Aorta (tissue), 5 donors: ENCODE results near the gene EXTL1. TPM values are rescaled to one million over a fixed set of nuclear protein-coding genes. Genes with fewer than 3 reads are reported as not detected.

ENCODE experiments used
- ATAC-seq: fragments of 200-7000 bp; cut with Tn5 transposase; one replicate; pipeline ENCODE4 v1.9.1; 2022; ENCODE audit warnings: moderate library complexity; ENCODE audit not compliant: low FRiP score
- DNase-seq, 2 donors: peaks; one replicate each; pipeline ENCODE4 v3.0.0-alpha.2; 2020
- H3K27ac ChIP-seq, 2 donors: one replicate each; pipeline ENCODE4 v1.5.1; 2013; ENCODE audit warnings: low read length in 2 of 2, mild to moderate bottlenecking in 2 of 2, moderate library complexity in 2 of 2, control low read depth in 1 of 2, inconsistent platforms in 1 of 2, low read depth in 1 of 2
- H3K27me3 ChIP-seq, 2 donors: one replicate each; pipeline ENCODE4 v1.6.1; 2013; ENCODE audit warnings: control low read depth in 1 of 2, low read length in 1 of 2, mild to moderate bottlenecking in 1 of 2, moderate library complexity in 1 of 2; ENCODE audit not compliant: insufficient read depth in 2 of 2, control insufficient read depth in 1 of 2
- H3K36me3 ChIP-seq, 2 donors: one replicate each; pipeline ENCODE4 v1.6.1; 2013; ENCODE audit warnings: control low read depth in 1 of 2, low read length in 1 of 2, mild to moderate bottlenecking in 1 of 2; ENCODE audit not compliant: insufficient read depth in 2 of 2, control insufficient read depth in 1 of 2
- H3K4me1 ChIP-seq, 2 donors: one replicate each; pipeline ENCODE4 v1.6.1; 2013; ENCODE audit warnings: low read length in 2 of 2, control low read depth in 1 of 2, mild to moderate bottlenecking in 1 of 2, moderate library complexity in 1 of 2; ENCODE audit not compliant: insufficient read depth in 2 of 2, control insufficient read depth in 1 of 2
- H3K4me3 ChIP-seq, 2 donors: one replicate each; pipeline ENCODE4 v1.5.1; 2013; ENCODE audit warnings: low read length in 2 of 2, control low read depth in 1 of 2, mild to moderate bottlenecking in 1 of 2
- H3K9me3 ChIP-seq: one replicate; pipeline ENCODE4 v1.6.1; 2013; ENCODE audit warnings: mild to moderate bottlenecking, low read length; ENCODE audit not compliant: control insufficient read depth
- WGBS, 2 donors: extraction: QIAGEN DNeasy Blood & Tissue Kit; methylation state at CpG; one replicate each; pipeline ENCODE4 v1.1.7; 2013; 5-methylcytosine and 5-hydroxymethylcytosine counted together
- intact Hi-C, 2 donors: fragments of 100-400 bp; cut with DNase I; formaldehyde crosslinking; loops; one replicate each; pipeline versions ENCODE4 v1.14.2 to v1.15.0; 2022
- polyA plus RNA-seq, 2 donors: library from polyadenylated mRNA; stranded (reverse); fragments of 200-250 nt; gene quantifications; one replicate each; pipeline ENCODE4 v1.2.3, GENCODE V29; 2013
- total RNA-seq, 2 donors: library from RNA; stranded (reverse); fragmentation: NEBNext Ultra II Directional; extraction: Animal tissue kit (Norgen Biotek cat#: 25700); gene quantifications; one replicate each; pipeline ENCODE4 v1.2.1, GENCODE V29; 2021
- donor health status: healthy with polysubstance abuse.
- donor health status: Bipolar disorder and iron deficiency.
- donor health status: DM: no; HTN: no; CAD: no.
- donor health status: DM: no; HTN: no; CAD: no.
- donor health status: DM: yes; HTN: yes; CAD: no.

EXTL1 gene
- total and polyA plus RNA-seq, 4 donors, result 0.29 to 1.3 (median 0.33) TPM; not detected in 1

- DNase-seq (no peak), ATAC-seq (no peak)
- 88 to 89% methylated on average over 14 to 15 of the region's 15 CpGs for WGBS, 2 donors
- Histone ChIP-seq H3K4me1 (no peaks in the 10 kb centered on the region), H3K27me3 (no peaks in the 10 kb centered on the region), H3K9me3 (no peaks in the 10 kb centered on the region), H3K4me3 (no peak overlapping the region), H3K27ac (no peak overlapping the region), H3K36me3 (no peaks in the 10 kb centered on the region)
- intact Hi-C loops, result no loop called here
These were observed 44.6 kb downstream of the EXTL1 start for GRCh38 chr1:26066160-26066559.

GRCh38 chr1:26066857-26067256 is 45.3 kb downstream of the EXTL1 start:
- Histone ChIP-seq H3K27me3 (no peaks in the 10 kb centered on the region), H3K4me3 (no peak overlapping the region), H3K27ac (no peak overlapping the region), H3K4me1 (no peaks in the 10 kb centered on the region), H3K36me3 (no peaks in the 10 kb centered on the region), H3K9me3 (no peaks in the 10 kb centered on the region)
- intact Hi-C loops, result no loop called here
- WGBS, 2 donors, result 31 to 37% methylated on average over 2 to 4 of the region's 4 CpGs
- no peak for DNase-seq
- ATAC-seq, result no peak

GRCh38 chr1:26067432-26067911 is 45.9 kb downstream of the EXTL1 start, which contains the start of gene TRIM63:
TSS of gene TRIM63 (minus strand) at chr1:26067630. CDS start at chr1:26067494, 136 bp downstream.
- Histone ChIP-seq H3K4me3 (no peak within 1 kb of the TSS), H3K9me3 (no peaks in the 10 kb centered on the region), H3K27ac (no peak within 1 kb of the TSS), H3K36me3 (no peaks in the 10 kb centered on the region), H3K4me1 (no peaks in the 10 kb centered on the region), H3K27me3 (no peaks in the 10 kb centered on the region)
- ATAC-seq (no peak), DNase-seq (no peak)
- WGBS, 2 donors, result 23 to 25% methylated on average over 9 of the region's 9 CpGs
- intact Hi-C loops, result no loop called here

- Histone ChIP-seq H3K4me3 (no peak overlapping the region), H3K36me3 (no peaks in the 10 kb centered on the region), H3K9me3 (no peaks in the 10 kb centered on the region), H3K27ac (no peak overlapping the region), H3K4me1 (no peaks in the 10 kb centered on the region), H3K27me3 (no peaks in the 10 kb centered on the region)
- intact Hi-C loops, result no loop called here
- no peak for DNase-seq
- WGBS, 2 donors, result 81 to 86% methylated on average over 1 of the region's 1 CpG
- no peak for ATAC-seq
These were observed 48.3 kb downstream of the EXTL1 start for GRCh38 chr1:26069941-26070295.

- Histone ChIP-seq H3K4me3 (no peak overlapping the region), H3K27ac (no peak overlapping the region), H3K4me1 (no peaks in the 10 kb centered on the region), H3K9me3 (no peaks in the 10 kb centered on the region), H3K27me3 (no peaks in the 10 kb centered on the region), H3K36me3 (no peaks in the 10 kb centered on the region)
- 92 to 94% methylated on average over 4 of the region's 4 CpGs for WGBS, 2 donors
- ATAC-seq, result no peak
- intact Hi-C loops, result no loop called here
- no peak for DNase-seq
These were observed 48.9 kb downstream of the EXTL1 start for GRCh38 chr1:26070296-26070962.

GRCh38 chr1:26070963-26071342 is 49.4 kb downstream of the EXTL1 start:
- intact Hi-C loops, result no loop called here
- Histone ChIP-seq H3K4me1 (no peaks in the 10 kb centered on the region), H3K4me3 (no peak overlapping the region), H3K27me3 (no peaks in the 10 kb centered on the region), H3K27ac (no peak overlapping the region), H3K9me3 (no peaks in the 10 kb centered on the region), H3K36me3 (no peaks in the 10 kb centered on the region)
- no peak for DNase-seq
- no peak for ATAC-seq
- 92 to 96% methylated on average over 6 of the region's 6 CpGs for WGBS, 2 donors

- 24 to 29% methylated on average over 6 of the region's 6 CpGs for WGBS, 2 donors
- DNase-seq (no peak), ATAC-seq (no peak)
- intact Hi-C loops, result no loop called here
- H3K27ac ChIP-seq, result no peak overlapping the region
- peaks cover 2% of the 10 kb centered on the region for H3K9me3 ChIP-seq
- H3K4me3 ChIP-seq, result no peak overlapping the region
- H3K36me3 ChIP-seq, result no peaks in the 10 kb centered on the region
- no peaks in the 10 kb centered on the region for H3K4me1 ChIP-seq
- no peaks in the 10 kb centered on the region for H3K27me3 ChIP-seq
These were observed 50.7 kb downstream of the EXTL1 start for GRCh38 chr1:26072305-26072704.

GRCh38 chr1:26075421-26076144 is 54.0 kb downstream of the EXTL1 start:
- Histone ChIP-seq H3K36me3 (no peaks in the 10 kb centered on the region), H3K9me3 (peaks cover 2% of the 10 kb centered on the region), H3K4me1 (no peaks in the 10 kb centered on the region), H3K27ac (no peak overlapping the region), H3K27me3 (no peaks in the 10 kb centered on the region), H3K4me3 (no peak overlapping the region)
- DNase-seq (no peak), ATAC-seq (no peak)
- 91 to 92% methylated on average over 3 of the region's 3 CpGs for WGBS, 2 donors
- intact Hi-C loops, result no loop called here

GRCh38 chr1:26077524-26077923 is 55.9 kb downstream of the EXTL1 start:
- no peaks in the 10 kb centered on the region for H3K4me1 ChIP-seq
- no peak overlapping the region for H3K27ac ChIP-seq
- no peak for ATAC-seq
- intact Hi-C loops, result no loop called here
- no peaks in the 10 kb centered on the region for H3K27me3 ChIP-seq
- H3K36me3 ChIP-seq, result no peaks in the 10 kb centered on the region
- H3K9me3 ChIP-seq, result peaks cover 2% of the 10 kb centered on the region
- WGBS, 2 donors, result 98 to 100% methylated on average over 1 of the region's 1 CpG
- H3K4me3 ChIP-seq, result no peak overlapping the region
- no peak for DNase-seq
